Putamen (tissue), 1 donor: ENCODE results near the gene RPS17.
A peak's percentile ranks its signal among the peaks of the same experiment; 100 is the strongest.

Source experiments
- DNase-seq: peaks from one replicate; pipeline ENCODE4 v3.0.0-alpha.2; 2016; ENCODE audit warnings: low spot score

Gene RPS17

GRCh38 chr15:82540055-82540983 lies at the start of gene RPS17:
TSS of gene RPS17 (minus strand) at chr15:82540457. CDS start at chr15:82540428, 29 bp downstream.
- peak; percentile 94 for DNase-seq

GRCh38 chr15:82587805-82588204 lies 47.5 kb upstream of the RPS17 start:
- DNase-seq: no peak

GRCh38 chr15:82585072-82585471 lies 44.8 kb upstream of the RPS17 start:
- DNase-seq: no peak

- no peak for DNase-seq
These were observed 40.5 kb upstream of the RPS17 start for GRCh38 chr15:82580713-82581112.

GRCh38 chr15:82575335-82575734 lies 35.1 kb upstream of the RPS17 start:
- no peak for DNase-seq

- DNase-seq: no peak
These were observed 32.7 kb upstream of the RPS17 start for GRCh38 chr15:82572986-82573385.

- peak; percentile 45 for DNase-seq
These were observed 32.1 kb upstream of the RPS17 start for GRCh38 chr15:82572311-82572710.

GRCh38 chr15:82571722-82572222 lies 31.5 kb upstream of the RPS17 start:
- peak; percentile 92 for DNase-seq

- DNase-seq: peak; percentile 20
These were observed 30.7 kb upstream of the RPS17 start for GRCh38 chr15:82570721-82571508.

- DNase-seq: no peak
These were observed 29.6 kb upstream of the RPS17 start for GRCh38 chr15:82569834-82570233.

- peak; percentile 28 for DNase-seq
These were observed 28.7 kb upstream of the RPS17 start for GRCh38 chr15:82568986-82569385.

GRCh38 chr15:82567661-82568060 lies 27.4 kb upstream of the RPS17 start:
- no peak for DNase-seq

GRCh38 chr15:82566690-82567089 lies 26.4 kb upstream of the RPS17 start:
- no peak for DNase-seq

- DNase-seq: no peak
These were observed 18.2 kb upstream of the RPS17 start for GRCh38 chr15:82558502-82558901.

- DNase-seq: no peak
These were observed 16.2 kb upstream of the RPS17 start for GRCh38 chr15:82556315-82557035.

- DNase-seq: no peak
These were observed 14.6 kb upstream of the RPS17 start for GRCh38 chr15:82554849-82555248.

- DNase-seq: no peak
These were observed 14.1 kb upstream of the RPS17 start for GRCh38 chr15:82554351-82554750.

GRCh38 chr15:82553846-82554245 lies 13.6 kb upstream of the RPS17 start:
- no peak for DNase-seq

GRCh38 chr15:82552861-82553260 lies 12.6 kb upstream of the RPS17 start:
- no peak for DNase-seq

GRCh38 chr15:82551646-82552247 lies 11.5 kb upstream of the RPS17 start:
- DNase-seq: no peak

GRCh38 chr15:82549199-82549665 lies 9.0 kb upstream of the RPS17 start:
- DNase-seq: no peak

GRCh38 chr15:82548700-82549099 lies 8.4 kb upstream of the RPS17 start:
- no peak for DNase-seq
